ENCODE data around the gene BTBD2. TPM values are rescaled to one million over a fixed set of nuclear protein-coding genes. Genes with fewer than 3 reads are reported as not detected.

Gene BTBD2
- total RNA-seq, 2 experiments from 2014 or later = 37.4 to 52.7 TPM

DNA sequence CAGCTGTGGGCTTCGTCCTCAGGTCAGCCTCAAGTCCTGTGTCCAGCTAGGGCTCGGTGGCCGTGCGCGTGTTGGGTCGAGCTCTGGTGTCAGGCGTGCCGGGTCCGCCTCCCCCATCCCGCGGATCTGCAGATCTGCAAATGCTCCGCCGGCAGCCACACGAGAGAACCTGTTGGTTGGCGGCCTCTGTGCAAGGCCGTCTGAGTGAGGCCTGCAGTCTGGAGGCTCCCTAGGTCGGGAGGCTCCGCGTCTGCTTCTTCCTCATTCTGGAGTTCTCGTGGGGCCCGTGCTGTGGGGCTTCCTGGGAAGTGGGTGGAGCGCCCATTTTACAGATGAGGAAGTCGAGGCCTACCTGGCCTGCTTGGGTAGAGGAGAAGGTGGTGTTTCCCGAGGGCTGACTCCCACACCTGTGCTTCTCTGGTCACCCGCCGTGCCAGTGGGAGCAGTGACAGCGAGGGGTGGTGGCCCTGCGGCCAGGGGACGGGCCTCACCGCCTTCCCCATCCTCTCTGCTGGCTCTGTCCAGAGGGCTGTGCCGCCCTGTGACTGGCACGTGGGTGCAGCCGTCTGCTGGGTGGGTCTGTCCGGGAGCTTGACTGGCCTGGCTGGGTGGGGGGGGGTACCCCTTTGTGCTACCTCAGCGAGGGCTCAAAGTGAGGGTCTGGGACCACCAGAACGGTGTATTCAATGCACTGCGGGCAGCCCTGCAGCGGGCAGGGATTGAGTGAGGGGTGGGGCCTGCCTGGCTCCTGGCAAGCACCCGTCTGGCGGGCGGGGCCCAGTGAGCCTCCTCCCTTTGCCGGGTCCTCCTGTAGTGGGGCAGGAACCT, 71.2 kb downstream of the BTBD2 start:
- no peak for DNase-seq
- peaks cover 32% of the 10 kb centered on the region for H3K4me1 Mint-ChIP-seq
- no peak overlapping the region for H3K27ac Mint-ChIP-seq
- CTCF ChIA-PET = interaction anchor here (0.6 to 3.0 kb wide), 5 partner anchors 12 to 108 kb away, joined by 3 to 9 read pairs (median 5); no protein-coding TSS in a partner anchor
- peaks cover 6% of the 10 kb centered on the region for H3K36me3 Mint-ChIP-seq
- no peaks in the 10 kb centered on the region for H3K9me3 Mint-ChIP-seq (ENCODE audit: low read depth)
- peak overlapping the region; percentile 30 for H3K4me3 Mint-ChIP-seq
- no peaks in the 10 kb centered on the region for H3K27me3 Mint-ChIP-seq
- no peak for ATAC-seq

DNA sequence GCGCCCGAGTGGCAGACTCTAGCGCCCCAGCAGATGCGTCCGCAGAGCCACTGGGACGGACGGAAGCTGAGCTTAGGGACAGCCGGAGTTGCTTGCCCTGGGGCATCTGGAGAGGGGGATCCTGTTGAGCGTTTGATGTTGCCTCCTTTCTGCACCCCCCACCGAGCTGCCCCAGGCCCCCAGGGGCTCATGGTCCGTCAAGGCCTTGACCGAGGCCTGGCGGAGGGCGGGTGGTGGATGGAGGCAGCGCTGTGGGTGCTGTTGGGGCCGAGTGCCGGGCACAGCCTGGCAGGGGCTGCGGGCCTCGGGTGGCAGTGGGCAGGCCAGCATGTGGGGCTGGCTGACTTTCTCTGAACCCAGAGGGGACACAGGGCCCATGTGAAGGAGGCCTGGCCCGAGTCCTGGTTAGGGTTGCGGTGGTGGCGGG, 71.8 kb downstream of the BTBD2 start:
- ATAC-seq (no peak), DNase-seq (no peak)
- Mint-ChIP-seq H3K36me3 (peaks cover 6% of the 10 kb centered on the region), H3K27ac (peak overlapping the region; percentile 92), H3K4me3 (peak overlapping the region; percentile 95), H3K4me1 (peaks cover 31% of the 10 kb centered on the region), H3K27me3 (no peaks in the 10 kb centered on the region), H3K9me3 (ENCODE audit: low read depth) (no peaks in the 10 kb centered on the region)
- CTCF ChIA-PET = interaction anchor here (0.6 to 1.7 kb wide), 3 partner anchors 10 to 109 kb away, joined by 3 to 7 read pairs (median 3); no protein-coding TSS in a partner anchor

DNA sequence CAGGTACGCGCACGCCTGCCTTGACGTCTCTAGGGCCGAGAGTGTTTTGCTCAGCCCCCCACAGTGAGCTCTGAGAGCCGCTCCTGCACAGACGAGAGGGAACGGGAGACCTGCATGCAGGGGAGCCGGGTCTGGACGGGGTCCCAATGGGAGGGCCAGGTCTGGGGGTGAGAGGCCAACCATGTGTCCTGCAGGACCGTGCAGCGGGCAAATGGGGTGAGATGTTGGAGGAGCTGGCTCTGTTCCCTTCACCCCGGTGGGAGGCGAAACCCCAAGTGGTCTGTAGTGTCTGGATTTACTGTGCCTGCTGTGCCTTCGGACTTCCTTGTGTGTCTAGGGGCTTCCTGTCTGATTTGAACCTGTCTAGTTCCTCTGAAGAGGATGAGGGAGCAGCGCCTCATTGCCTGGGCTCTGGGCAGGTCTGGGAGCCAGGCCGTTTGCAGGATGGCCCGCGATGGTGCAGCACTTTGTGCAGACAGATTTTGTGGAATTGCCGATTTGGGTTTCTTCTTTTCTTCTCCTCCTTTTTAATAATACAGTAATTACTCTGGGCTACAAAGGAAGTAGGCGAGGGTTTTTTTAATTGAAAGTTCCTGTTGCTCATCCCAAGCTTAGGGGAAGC, 72.5 kb downstream of the BTBD2 start:
- no peaks in the 10 kb centered on the region for H3K9me3 Mint-ChIP-seq (ENCODE audit: low read depth)
- CTCF ChIA-PET = interaction anchor here (0.6 to 1.7 kb wide), 4 partner anchors 10 to 213 kb away, joined by 3 to 7 read pairs (median 5); no protein-coding TSS in a partner anchor
- no peak for ATAC-seq
- H3K36me3 Mint-ChIP-seq = peaks cover 2% of the 10 kb centered on the region
- no peaks in the 10 kb centered on the region for H3K27me3 Mint-ChIP-seq
- peaks cover 30% of the 10 kb centered on the region for H3K4me1 Mint-ChIP-seq
- peak overlapping the region; percentile 95 for H3K4me3 Mint-ChIP-seq
- peak; percentile 50 for DNase-seq
- peak overlapping the region; percentile 92 for H3K27ac Mint-ChIP-seq

DNA sequence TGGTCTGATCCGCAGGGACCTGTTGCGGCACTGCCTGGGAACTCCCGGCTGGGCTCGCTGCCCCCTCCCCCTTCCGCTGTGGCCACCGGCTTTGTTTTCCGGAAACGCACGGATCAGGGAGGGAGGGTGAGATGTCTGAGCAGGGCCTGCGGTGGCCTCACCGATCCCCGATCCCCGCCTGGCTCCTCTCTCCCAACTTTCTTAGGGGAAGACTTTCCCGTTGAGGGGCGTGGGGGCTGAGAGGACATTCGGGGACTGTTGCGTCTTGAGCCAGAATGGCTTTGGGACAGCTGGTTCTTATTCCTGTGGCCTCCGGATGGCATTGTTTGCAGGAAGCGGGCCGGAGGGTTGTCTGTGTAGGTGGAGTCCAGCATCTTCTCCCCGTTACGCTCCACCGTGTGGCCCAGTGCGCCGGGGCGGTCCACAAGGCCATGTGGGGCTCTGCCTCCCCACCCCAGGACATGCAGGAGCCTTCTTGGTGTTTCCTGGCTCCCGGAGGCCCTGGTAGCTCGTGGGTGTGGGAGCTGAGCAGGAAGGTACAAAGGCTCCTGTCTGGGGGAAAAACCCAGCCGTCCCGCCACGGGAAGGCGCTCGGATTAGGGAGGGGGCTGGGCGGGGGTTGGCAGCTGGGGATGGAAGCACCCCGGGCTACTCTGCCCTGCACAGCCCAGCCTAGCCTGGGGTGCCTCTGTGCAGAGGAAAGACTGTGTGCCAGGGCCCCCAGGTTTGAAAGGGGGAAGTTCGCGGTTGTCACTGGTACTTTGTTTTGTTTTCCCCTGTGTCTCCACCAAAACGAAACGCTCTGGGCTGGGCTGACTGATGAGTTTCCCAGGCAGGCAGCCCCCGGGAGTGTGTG, 73.2 kb downstream of the BTBD2 start:
- ATAC-seq = peak; percentile 47
- Mint-ChIP-seq H3K27ac (peak overlapping the region; percentile 92), H3K4me3 (peak overlapping the region; percentile 95), H3K4me1 (peaks cover 35% of the 10 kb centered on the region), H3K9me3 (ENCODE audit: low read depth) (no peaks in the 10 kb centered on the region), H3K36me3 (peaks cover 2% of the 10 kb centered on the region), H3K27me3 (no peaks in the 10 kb centered on the region)
- DNase-seq = peak; percentile 89
- CTCF ChIA-PET = interaction anchor here (0.9 to 1.7 kb wide), 3 partner anchors 45 to 213 kb away, joined by 3 to 7 read pairs (median 7); no protein-coding TSS in a partner anchor

DNA sequence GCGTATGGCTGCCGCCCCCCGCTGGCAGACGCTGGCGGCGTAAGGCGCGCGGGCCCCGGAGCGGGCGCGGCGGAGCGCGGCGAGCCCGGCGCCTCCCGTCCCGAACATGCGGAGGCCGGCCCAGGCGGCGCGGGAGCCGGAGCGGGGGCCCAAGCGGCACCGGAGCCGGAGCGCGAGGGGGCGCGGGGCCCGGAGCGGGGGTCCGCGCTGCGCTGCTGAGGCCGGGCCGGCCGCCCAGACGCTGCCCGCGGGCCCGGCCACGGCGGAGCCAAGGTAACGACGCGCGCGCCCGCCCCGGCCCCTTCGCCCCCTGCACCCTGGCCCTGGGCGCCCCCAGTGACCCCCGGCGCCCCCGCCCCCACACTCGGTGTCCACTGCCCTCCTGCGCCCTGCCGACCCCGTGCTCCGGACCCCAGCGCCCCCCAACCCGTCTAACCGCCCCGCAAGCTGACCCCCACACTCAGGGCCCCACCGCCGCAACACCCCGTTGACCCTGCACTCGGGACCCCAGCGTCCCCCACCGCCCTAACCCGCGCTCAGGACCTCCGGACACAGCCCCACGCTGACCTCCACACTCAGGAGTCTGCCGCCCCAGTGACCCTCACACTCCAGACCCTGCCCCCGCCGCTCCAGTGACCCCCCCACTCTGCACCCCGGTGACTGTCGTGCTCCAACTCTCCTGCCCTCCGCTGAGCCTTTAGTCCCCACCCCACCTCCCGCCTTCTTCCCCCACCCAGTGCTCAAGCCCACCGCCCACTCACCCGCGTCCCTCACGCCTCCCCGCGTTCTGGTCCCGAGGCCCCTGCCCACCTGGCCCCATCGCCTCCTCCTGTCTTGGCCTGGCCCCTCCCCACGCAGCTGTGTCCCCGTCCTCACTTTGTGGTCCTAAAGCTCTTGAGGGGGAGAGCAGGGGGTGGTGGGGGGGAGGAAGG, 74.1 kb downstream of the BTBD2 start, which contains the start of gene CSNK1G2:
Gene CSNK1G2 (plus strand): TSS at position 27 of the 932 bp plus-strand sequence. CDS start 28,601 bp downstream, outside the sequence.
- CTCF ChIA-PET = interaction anchor here (1.5 kb wide), 1 partner anchor 77 kb away, joined by 7 read pairs; no protein-coding TSS in a partner anchor
- ATAC-seq (peak; percentile 64), DNase-seq (peak; percentile 51)
- peaks cover 35% of the 10 kb centered on the region for H3K4me1 Mint-ChIP-seq
- no peaks in the 10 kb centered on the region for H3K27me3 Mint-ChIP-seq
- peaks cover 6% of the 10 kb centered on the region for H3K36me3 Mint-ChIP-seq
- H3K4me3 Mint-ChIP-seq = peak within 1 kb of the TSS; percentile 95
- peak within 1 kb of the TSS; percentile 95 for H3K27ac Mint-ChIP-seq
- no peaks in the 10 kb centered on the region for H3K9me3 Mint-ChIP-seq (ENCODE audit: low read depth)

DNA sequence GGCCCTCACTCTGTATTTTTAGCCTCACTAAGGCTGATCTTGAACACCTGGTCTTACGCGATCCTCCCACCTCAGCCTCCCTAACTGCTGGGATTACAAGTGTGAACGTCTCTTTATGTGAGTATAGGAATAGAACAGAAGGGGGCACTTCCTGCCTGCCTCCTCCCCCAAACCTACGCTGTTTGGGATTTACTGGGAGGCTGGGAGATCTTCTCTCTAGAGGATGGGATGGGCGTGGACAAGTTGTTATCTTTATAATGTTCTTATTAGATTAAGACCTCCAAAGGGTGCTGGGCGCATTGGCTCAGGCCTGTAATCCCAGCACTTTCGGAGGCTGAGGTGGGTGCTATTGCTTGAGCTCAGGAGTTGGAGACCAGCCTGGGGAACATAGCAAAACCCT, 77.4 kb downstream of the BTBD2 start:
- H3K9me3 Mint-ChIP-seq (ENCODE audit: low read depth) = peaks cover 5% of the 10 kb centered on the region
- H3K36me3 Mint-ChIP-seq = peaks cover 18% of the 10 kb centered on the region
- no peak overlapping the region for H3K27ac Mint-ChIP-seq
- H3K4me3 Mint-ChIP-seq = no peak overlapping the region
- H3K27me3 Mint-ChIP-seq = no peaks in the 10 kb centered on the region
- DNase-seq (no peak), ATAC-seq (no peak)
- CTCF ChIA-PET = interaction anchor here (0.6 kb wide), 1 partner anchor 41 kb away, joined by 3 read pairs; no protein-coding TSS in a partner anchor
- peaks cover 27% of the 10 kb centered on the region for H3K4me1 Mint-ChIP-seq

DNA sequence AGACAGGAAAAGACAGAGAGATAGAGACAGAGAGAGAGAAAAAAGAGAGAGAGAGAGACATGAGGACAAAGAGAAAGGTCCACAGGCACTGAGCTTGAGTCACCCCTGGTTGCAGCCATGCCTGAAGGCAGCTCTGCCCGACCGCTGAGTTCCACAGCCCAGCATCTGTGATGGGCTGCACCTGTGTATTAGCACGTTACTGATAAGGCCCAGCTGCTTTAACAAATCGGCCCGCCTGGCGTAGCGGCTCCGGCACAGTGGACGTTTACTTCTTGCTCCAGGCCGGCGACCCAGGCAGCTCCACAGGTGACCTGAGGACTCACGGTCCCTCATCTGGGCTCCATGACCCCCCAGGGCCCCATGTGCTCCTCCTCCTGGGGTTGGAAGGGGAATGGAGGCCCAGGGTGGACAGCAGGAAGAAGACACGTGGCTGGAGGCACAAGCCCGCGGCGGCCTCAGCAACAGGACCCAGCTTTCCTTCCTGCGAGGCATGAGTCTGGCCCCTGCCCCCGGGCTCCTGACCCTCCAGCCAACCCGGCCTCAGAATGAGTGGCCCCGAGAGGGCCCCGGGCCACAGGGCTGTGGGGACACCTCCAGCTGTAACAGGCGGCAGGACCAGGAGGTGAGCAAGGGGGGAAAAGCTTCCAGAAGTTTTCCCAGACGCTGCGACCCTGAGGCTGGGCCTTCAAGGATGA, 78.5 kb downstream of the BTBD2 start:
- CTCF ChIA-PET = interaction anchor here (0.9 to 1.6 kb wide), 2 partner anchors 9 to 115 kb away, joined by 3 to 4 read pairs; no protein-coding TSS in a partner anchor
- peaks cover 24% of the 10 kb centered on the region for H3K4me1 Mint-ChIP-seq
- peaks cover 23% of the 10 kb centered on the region for H3K36me3 Mint-ChIP-seq
- peaks cover 8% of the 10 kb centered on the region for H3K9me3 Mint-ChIP-seq (ENCODE audit: low read depth)
- H3K27ac Mint-ChIP-seq = no peak overlapping the region
- H3K27me3 Mint-ChIP-seq = no peaks in the 10 kb centered on the region
- DNase-seq (no peak), ATAC-seq (no peak)
- no peak overlapping the region for H3K4me3 Mint-ChIP-seq

DNA sequence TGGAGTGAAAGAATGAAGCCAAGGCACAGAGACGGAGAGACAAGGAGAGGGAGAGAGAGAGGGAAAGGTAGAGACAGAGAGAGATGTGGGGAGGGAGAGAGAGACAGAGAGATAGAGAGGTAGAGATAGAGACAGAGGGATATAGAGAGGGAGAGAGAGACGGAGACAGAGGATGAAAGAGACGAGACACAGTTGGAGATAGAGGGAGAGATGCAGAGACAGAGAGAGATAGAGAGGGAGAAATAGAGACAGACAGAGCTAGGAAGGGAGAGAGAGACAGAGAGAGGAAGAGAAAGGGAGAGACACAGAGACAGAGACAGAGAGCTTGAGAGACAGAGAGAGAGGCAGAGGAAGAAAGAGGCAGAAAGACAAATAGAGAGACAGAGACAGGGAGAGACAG, 79.1 kb downstream of the BTBD2 start:
- Mint-ChIP-seq H3K27ac (no peak overlapping the region), H3K4me3 (no peak overlapping the region), H3K27me3 (no peaks in the 10 kb centered on the region), H3K36me3 (peaks cover 28% of the 10 kb centered on the region), H3K9me3 (ENCODE audit: low read depth) (peaks cover 12% of the 10 kb centered on the region), H3K4me1 (peaks cover 24% of the 10 kb centered on the region)
- no peak for DNase-seq
- CTCF ChIA-PET = interaction anchor here (0.9 to 1.6 kb wide), 2 partner anchors 9 to 116 kb away, joined by 3 to 4 read pairs; no protein-coding TSS in a partner anchor
- no peak for ATAC-seq

DNA sequence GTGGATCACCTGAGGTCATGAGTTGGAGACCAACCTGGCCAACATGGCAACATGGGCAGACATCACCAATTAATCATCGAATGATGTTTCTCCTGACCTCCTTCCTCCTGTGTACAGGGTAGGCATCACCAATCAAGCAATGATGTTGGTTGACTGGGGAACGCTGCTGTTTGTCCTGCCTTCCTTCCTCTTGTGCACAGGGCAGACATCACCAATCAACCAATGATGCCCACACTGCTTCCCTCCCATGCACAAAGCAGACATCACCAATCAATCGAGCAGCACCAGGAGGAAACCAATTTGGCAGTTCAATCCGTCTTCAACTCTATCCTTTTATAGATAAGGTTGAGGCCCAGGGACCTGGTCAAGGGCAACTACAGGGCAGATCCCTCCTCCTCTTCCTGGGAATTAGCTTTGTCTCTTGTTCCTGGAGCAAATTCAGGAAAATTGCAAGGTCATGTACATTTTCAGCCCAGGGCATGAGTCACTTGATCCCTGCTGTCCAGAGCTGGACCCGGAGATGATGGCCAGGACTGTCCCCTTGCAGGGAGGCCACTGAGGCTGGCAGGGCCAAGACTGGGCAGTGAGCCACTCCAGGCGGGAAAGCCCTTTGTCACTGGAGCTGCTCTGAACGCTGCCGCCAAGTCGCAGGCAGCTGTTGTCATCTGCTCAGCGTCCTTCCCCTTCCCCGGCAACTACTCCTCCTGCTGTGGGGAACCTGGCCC, 79.9 kb downstream of the BTBD2 start:
- no peak overlapping the region for H3K27ac Mint-ChIP-seq
- no peak overlapping the region for H3K4me3 Mint-ChIP-seq
- CTCF ChIA-PET = interaction anchor here (1.6 kb wide), 1 partner anchor 10 kb away, joined by 4 read pairs; no protein-coding TSS in a partner anchor
- H3K36me3 Mint-ChIP-seq = peaks cover 28% of the 10 kb centered on the region
- ATAC-seq = no peak
- H3K9me3 Mint-ChIP-seq (ENCODE audit: low read depth) = peaks cover 13% of the 10 kb centered on the region
- H3K4me1 Mint-ChIP-seq = peaks cover 24% of the 10 kb centered on the region
- H3K27me3 Mint-ChIP-seq = no peaks in the 10 kb centered on the region
- DNase-seq = no peak

Data from activated CD8-positive, alpha-beta memory T cell treated with anti-CD3 and anti-CD28 coated beads, Interleukin-2, amount 10 ng/mL, durations not matched to agents 7 days and 5 days (primary cell).